Measurements from ENCODE around the gene FGA. TPM values are rescaled to one million over a fixed set of nuclear protein-coding genes. Genes with fewer than 3 reads are reported as not detected.

The FGA gene
- total RNA-seq, 1 donor: not detected

DNA sequence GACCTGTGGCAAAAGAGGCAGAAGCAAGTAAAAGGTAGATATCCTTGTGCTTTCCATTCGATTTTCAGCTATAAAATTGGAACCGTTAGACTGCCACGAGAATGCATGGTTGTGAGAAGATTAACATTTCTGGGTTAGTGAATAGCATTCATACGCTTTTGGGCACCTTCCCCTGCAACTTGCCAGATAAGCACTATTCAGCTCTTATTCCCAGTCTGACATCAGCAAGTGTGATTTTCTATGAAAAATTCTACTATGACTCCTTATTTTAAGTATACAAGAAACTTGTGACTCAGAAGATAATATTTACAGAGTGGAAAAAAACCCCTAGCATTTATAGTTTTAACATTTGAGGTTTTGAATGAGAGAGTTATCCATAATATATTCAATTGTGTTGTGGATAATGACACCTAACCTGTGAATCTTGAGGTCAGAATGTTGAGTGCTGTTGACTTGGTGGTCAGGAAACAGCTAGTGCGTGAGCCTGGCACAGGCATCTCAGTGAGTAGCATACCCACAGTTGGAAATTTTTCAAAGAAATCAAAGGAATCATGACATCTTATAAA is 23.8 kb downstream of the FGA start:
- Histone ChIP-seq H3K4me3 (ENCODE audit: insufficient read depth, low read length) (no peak overlapping the region), H3K79me2 (ENCODE audit: insufficient read depth, low read length) (no peaks in the 10 kb centered on the region), H3K27me3 (ENCODE audit: insufficient read depth, low read length) (peaks cover 4% of the 10 kb centered on the region), H3K4me1 (ENCODE audit: insufficient read depth, low read length) (peaks cover 18% of the 10 kb centered on the region), H3K9me3 (ENCODE audit: low read depth, low read length) (no peaks in the 10 kb centered on the region), H3K36me3 (ENCODE audit: insufficient read depth, low read length) (no peaks in the 10 kb centered on the region), H3K4me2 (ENCODE audit: insufficient read depth, low read length) (peak overlapping the region; percentile 63), H4K20me1 (ENCODE audit: insufficient read depth, low read length) (no peaks in the 10 kb centered on the region), H3K27ac (ENCODE audit: low read depth, low read length) (peak overlapping the region; percentile 40), H2AFZ (ENCODE audit: low read length) (peak overlapping the region; percentile 29)
- TF ChIP-seq, protein P1, sequence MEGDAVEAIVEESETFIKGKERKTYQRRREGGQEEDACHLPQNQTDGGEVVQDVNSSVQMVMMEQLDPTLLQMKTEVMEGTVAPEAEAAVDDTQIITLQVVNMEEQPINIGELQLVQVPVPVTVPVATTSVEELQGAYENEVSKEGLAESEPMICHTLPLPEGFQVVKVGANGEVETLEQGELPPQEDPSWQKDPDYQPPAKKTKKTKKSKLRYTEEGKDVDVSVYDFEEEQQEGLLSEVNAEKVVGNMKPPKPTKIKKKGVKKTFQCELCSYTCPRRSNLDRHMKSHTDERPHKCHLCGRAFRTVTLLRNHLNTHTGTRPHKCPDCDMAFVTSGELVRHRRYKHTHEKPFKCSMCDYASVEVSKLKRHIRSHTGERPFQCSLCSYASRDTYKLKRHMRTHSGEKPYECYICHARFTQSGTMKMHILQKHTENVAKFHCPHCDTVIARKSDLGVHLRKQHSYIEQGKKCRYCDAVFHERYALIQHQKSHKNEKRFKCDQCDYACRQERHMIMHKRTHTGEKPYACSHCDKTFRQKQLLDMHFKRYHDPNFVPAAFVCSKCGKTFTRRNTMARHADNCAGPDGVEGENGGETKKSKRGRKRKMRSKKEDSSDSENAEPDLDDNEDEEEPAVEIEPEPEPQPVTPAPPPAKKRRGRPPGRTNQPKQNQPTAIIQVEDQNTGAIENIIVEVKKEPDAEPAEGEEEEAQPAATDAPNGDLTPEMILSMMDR (IDR thresholded peaks at IDR 0.05; ENCODE audit: extremely low read depth, low read depth, low read length): no peak
- DNase-seq (ENCODE audit: insufficient read length, low spot score, missing footprints): peak; percentile 49

DNA sequence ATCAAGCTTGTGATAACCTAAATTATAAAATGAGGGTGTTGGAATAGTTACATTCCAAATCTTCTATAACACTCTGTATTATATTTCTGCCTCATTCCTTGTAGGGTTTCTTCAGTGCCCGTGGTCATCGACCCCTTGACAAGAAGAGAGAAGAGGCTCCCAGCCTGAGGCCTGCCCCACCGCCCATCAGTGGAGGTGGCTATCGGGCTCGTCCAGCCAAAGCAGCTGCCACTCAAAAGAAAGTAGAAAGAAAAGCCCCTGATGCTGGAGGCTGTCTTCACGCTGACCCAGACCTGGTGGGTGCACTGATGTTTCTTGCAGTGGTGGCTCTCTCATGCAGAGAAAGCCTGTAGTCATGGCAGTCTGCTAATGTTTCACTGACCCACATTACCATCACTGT is 24.8 kb downstream of the FGA start:
- no peaks in the 10 kb centered on the region for H4K20me1 ChIP-seq (ENCODE audit: insufficient read depth, low read length)
- no peak overlapping the region for H2AFZ ChIP-seq (ENCODE audit: low read length)
- no peaks in the 10 kb centered on the region for H3K36me3 ChIP-seq (ENCODE audit: insufficient read depth, low read length)
- H3K4me1 ChIP-seq (ENCODE audit: insufficient read depth, low read length): peaks cover 25% of the 10 kb centered on the region
- peaks cover 4% of the 10 kb centered on the region for H3K27me3 ChIP-seq (ENCODE audit: insufficient read depth, low read length)
- no peak for DNase-seq (ENCODE audit: insufficient read length, low spot score, missing footprints)
- H3K27ac ChIP-seq (ENCODE audit: low read depth, low read length): no peak overlapping the region
- H3K9me3 ChIP-seq (ENCODE audit: low read depth, low read length): no peaks in the 10 kb centered on the region
- TF ChIP-seq, protein P1 (IDR thresholded peaks at IDR 0.05; ENCODE audit: extremely low read depth, low read depth, low read length): no peak
- no peak overlapping the region for H3K4me3 ChIP-seq (ENCODE audit: insufficient read depth, low read length)
- H3K4me2 ChIP-seq (ENCODE audit: insufficient read depth, low read length): no peak overlapping the region
- no peaks in the 10 kb centered on the region for H3K79me2 ChIP-seq (ENCODE audit: insufficient read depth, low read length)

DNA sequence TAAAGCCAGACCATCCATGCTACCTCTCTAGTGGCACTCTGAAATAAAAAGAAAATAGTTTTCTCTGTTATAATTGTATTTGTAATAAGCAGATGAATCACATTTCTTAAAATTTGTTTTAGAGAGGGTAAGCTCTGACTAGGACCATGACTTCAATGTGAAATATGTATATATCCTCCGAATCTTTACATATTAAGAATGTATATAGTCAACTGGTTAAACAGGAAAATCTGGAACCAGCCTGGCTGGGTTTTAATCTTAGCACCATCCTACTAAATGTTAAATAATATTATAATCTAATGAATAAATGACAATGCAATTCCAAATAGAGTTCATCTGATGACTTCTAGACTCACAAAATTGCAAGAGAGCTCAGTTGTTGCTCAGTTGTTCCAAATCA is 26.2 kb downstream of the FGA start:
- H3K9me3 ChIP-seq (ENCODE audit: low read depth, low read length): no peaks in the 10 kb centered on the region

DNA sequence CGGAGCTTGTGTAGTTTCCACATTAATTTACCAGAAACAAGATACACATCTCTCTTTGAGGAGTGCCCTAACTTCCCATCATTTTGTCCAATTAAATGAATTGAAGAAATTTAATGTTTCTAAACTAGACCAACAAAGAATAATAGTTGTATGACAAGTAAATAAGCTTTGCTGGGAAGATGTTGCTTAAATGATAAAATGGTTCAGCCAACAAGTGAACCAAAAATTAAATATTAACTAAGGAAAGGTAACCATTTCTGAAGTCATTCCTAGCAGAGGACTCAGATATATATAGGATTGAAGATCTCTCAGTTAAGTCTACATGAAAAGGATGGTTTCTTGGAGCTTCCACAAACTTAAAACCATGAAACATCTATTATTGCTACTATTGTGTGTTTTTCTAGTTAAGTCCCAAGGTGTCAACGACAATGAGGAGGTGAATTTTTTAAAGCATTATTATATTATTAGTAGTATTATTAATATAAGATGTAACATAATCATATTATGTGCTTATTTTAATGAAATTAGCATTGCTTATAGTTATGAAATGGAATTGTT is 27.8 kb downstream of the FGA start, which contains the start of gene FGB:
FGB (plus strand) TSS at position 315 of the 558 bp plus-strand sequence; CDS start at position 323, 8 bp downstream.
- no peaks in the 10 kb centered on the region for H4K20me1 ChIP-seq (ENCODE audit: insufficient read depth, low read length)
- H3K9me3 ChIP-seq (ENCODE audit: low read depth, low read length): no peaks in the 10 kb centered on the region
- H3K4me3 ChIP-seq (ENCODE audit: insufficient read depth, low read length): no peak within 1 kb of the TSS
- no peak within 1 kb of the TSS for H3K27ac ChIP-seq (ENCODE audit: low read depth, low read length)
- H3K4me1 ChIP-seq (ENCODE audit: insufficient read depth, low read length): peaks cover 31% of the 10 kb centered on the region
- H3K79me2 ChIP-seq (ENCODE audit: insufficient read depth, low read length): no peaks in the 10 kb centered on the region
- TF ChIP-seq, protein P1 (IDR thresholded peaks at IDR 0.05; ENCODE audit: extremely low read depth, low read depth, low read length): no peak
- no peaks in the 10 kb centered on the region for H3K36me3 ChIP-seq (ENCODE audit: insufficient read depth, low read length)
- no peaks in the 10 kb centered on the region for H3K27me3 ChIP-seq (ENCODE audit: insufficient read depth, low read length)
- DNase-seq (ENCODE audit: insufficient read length, low spot score, missing footprints): no peak
- H3K4me2 ChIP-seq (ENCODE audit: insufficient read depth, low read length): no peak within 1 kb of the TSS
- H2AFZ ChIP-seq (ENCODE audit: low read length): no peak within 1 kb of the TSS

More for the DNA sequence above, 26.2 kb downstream of the FGA start:
- Histone ChIP-seq H3K4me2 (ENCODE audit: insufficient read depth, low read length) (no peak overlapping the region), H3K27me3 (ENCODE audit: insufficient read depth, low read length) (no peaks in the 10 kb centered on the region), H3K27ac (ENCODE audit: low read depth, low read length) (no peak overlapping the region), H3K79me2 (ENCODE audit: insufficient read depth, low read length) (no peaks in the 10 kb centered on the region), H3K4me1 (ENCODE audit: insufficient read depth, low read length) (peaks cover 35% of the 10 kb centered on the region), H4K20me1 (ENCODE audit: insufficient read depth, low read length) (no peaks in the 10 kb centered on the region), H2AFZ (ENCODE audit: low read length) (no peak overlapping the region), H3K36me3 (ENCODE audit: insufficient read depth, low read length) (no peaks in the 10 kb centered on the region), H3K4me3 (ENCODE audit: insufficient read depth, low read length) (no peak overlapping the region)
- TF ChIP-seq, protein P1 (IDR thresholded peaks at IDR 0.05; ENCODE audit: extremely low read depth, low read depth, low read length): no peak
- no peak for DNase-seq (ENCODE audit: insufficient read length, low spot score, missing footprints)
